Breast epithelium (tissue), 4 donors: ENCODE data around the gene TSNAX. TPM values are rescaled to one million over a fixed set of nuclear protein-coding genes. Genes with fewer than 3 reads are reported as not detected.
A peak's percentile ranks its signal among the peaks of the same experiment; 100 is the strongest.

Experiments
- DNase-seq, 2 donors: peaks; one replicate each; pipeline ENCODE4 v3.0.0-alpha.2; 2019; ENCODE audit warnings: low spot score in 2 of 2
- H3K27ac ChIP-seq, 2 donors: fragments of 200-600 bp; sonication (generic) in 1 of 2; one replicate each; pipeline ENCODE4 v1.5.1; 2016 to 2019; ENCODE audit warnings: mild to moderate bottlenecking in 1 of 2
- H3K27me3 ChIP-seq, 2 donors: fragments of 200-600 bp; sonication (generic) in 1 of 2; one replicate each; pipeline versions ENCODE4 v1.5.1 to v1.6.0; 2017 to 2019; ENCODE audit warnings: control low read depth in 1 of 2, mild to moderate bottlenecking in 1 of 2
- H3K36me3 ChIP-seq: fragments of 200-600 bp; one replicate; pipeline ENCODE4 v1.5.1; 2019
- H3K4me1 ChIP-seq, 2 donors: fragments of 200-600 bp; sonication (generic); one replicate each; pipeline ENCODE4 v1.5.1; 2016 to 2019; ENCODE audit warnings: control low read depth in 1 of 2
- H3K4me3 ChIP-seq, 3 donors: fragments of 200-600 bp; sonication (generic); 1 replicate in 2 of 3; 2 replicates in 1 of 3; pipeline ENCODE4 v1.5.1; 2016 to 2019; ENCODE audit warnings: mild to moderate bottlenecking in 3 of 3, moderate library complexity in 2 of 3
- H3K9me3 ChIP-seq, 2 donors: fragments of 200-600 bp; sonication (generic) in 1 of 2; one replicate each; pipeline ENCODE4 v1.5.1; 2016 to 2019; ENCODE audit warnings: control low read depth in 1 of 2
- POLR2A ChIP-seq: fragments of 450-650 bp; IDR thresholded peaks from one replicate; pipeline ENCODE4 v1.6.1; 2016; ENCODE audit warnings: antibody characterized with exemption, mild to moderate bottlenecking, moderate library complexity
- POLR2AphosphoS5 ChIP-seq, 3 donors: sonication (generic); formaldehyde crosslinking; IDR thresholded peaks; one replicate each; pipeline ENCODE4 v1.6.1; 2017; ENCODE audit warnings: antibody characterized with exemption in 3 of 3
- intact Hi-C: fragments of 100-400 bp; cut with DNase I; formaldehyde crosslinking; loops from one replicate; pipeline ENCODE4 v1.15.1; 2023; ENCODE audit warnings: low total_unique reads
- total RNA-seq, 3 donors: library from RNA; depleted of rRNA; stranded (reverse); fragments of >200 nt; gene quantifications; one replicate each; pipeline ENCODE4 v1.1.0, GENCODE V29; 2016
- TF ChIP-seq, protein P1 (sequence below), 3 donors: fragments of 450-650 bp; IDR thresholded peaks; one replicate each; pipeline ENCODE4 v1.5.1; 2016 to 2017; ENCODE audit warnings: antibody characterized with exemption in 3 of 3, mild to moderate bottlenecking in 3 of 3, moderate library complexity in 3 of 3

Gene TSNAX
- total RNA-seq, 3 donors from 2014 or later: 26.9 to 35.6 (median 28.2) TPM

DNA sequence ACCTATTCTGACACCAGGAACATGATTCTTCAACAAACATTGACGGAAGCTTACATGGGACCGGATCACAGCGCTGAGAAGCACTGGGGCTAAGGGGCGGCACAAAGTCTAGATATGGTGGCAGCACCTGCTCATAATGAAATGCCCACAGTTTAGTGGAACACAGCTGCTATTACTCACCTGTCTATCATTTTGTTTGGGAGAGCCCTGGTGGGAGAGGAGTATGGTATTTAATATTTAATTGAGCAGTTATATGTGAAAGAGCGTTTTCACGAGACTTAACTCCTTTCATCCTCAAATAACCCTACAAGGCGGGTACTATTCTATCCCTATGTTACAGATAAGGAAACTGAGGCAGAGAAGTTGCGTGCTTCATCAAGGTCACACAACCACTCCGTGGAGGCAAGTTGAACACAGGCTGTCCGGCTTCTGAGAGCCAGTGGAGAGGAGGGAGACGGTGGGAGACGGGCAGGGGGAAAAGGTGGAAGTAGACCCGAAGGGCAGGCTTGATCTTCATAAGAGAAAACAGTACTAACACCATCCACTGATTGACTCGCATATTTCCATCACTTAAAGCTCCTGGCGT is 790 bp upstream of the TSNAX start:
- TF ChIP-seq, protein P1, sequence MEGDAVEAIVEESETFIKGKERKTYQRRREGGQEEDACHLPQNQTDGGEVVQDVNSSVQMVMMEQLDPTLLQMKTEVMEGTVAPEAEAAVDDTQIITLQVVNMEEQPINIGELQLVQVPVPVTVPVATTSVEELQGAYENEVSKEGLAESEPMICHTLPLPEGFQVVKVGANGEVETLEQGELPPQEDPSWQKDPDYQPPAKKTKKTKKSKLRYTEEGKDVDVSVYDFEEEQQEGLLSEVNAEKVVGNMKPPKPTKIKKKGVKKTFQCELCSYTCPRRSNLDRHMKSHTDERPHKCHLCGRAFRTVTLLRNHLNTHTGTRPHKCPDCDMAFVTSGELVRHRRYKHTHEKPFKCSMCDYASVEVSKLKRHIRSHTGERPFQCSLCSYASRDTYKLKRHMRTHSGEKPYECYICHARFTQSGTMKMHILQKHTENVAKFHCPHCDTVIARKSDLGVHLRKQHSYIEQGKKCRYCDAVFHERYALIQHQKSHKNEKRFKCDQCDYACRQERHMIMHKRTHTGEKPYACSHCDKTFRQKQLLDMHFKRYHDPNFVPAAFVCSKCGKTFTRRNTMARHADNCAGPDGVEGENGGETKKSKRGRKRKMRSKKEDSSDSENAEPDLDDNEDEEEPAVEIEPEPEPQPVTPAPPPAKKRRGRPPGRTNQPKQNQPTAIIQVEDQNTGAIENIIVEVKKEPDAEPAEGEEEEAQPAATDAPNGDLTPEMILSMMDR (IDR thresholded peaks at IDR 0.05): no peak
- Histone ChIP-seq H3K36me3 (no peaks in the 10 kb centered on the region), H3K27ac (peak overlapping the region; percentile 89 to 94), H3K9me3 (no peaks in the 10 kb centered on the region), H3K27me3 (no peaks in the 10 kb centered on the region), H3K4me1 (no peaks in the 10 kb centered on the region), H3K4me3 (peak overlapping the region; percentile 75 to 81 (median 77))
- intact Hi-C loops: no loop called here
- no peak for DNase-seq

DNA sequence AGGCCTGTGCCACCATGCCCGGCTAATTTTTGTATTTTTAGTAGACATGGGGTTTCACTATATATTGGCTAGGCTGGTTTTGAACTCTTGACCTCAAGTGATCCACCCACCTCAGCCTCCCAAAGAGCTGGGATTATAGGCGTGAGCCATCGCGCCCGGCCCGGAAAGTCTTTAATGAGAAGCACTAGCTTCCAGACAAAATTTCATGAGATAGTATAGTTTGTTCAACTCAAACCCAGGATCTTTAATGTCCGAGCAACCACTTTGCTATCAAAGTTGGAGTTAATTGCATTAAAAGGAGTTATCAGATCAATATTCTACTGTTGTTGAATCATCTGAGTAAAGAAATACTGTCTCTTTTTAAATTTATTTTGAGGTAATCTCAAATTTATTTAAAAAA is 4.8 kb downstream of the TSNAX start:
- intact Hi-C loops: loop anchor here (10.0 kb wide), 1 partner anchor 162 kb away; no protein-coding TSS in a partner anchor
- Histone ChIP-seq H3K36me3 (no peaks in the 10 kb centered on the region), H3K4me3 (no peak overlapping the region), H3K9me3 (no peaks in the 10 kb centered on the region), H3K27ac (no peak overlapping the region), H3K27me3 (no peaks in the 10 kb centered on the region), H3K4me1 (no peaks in the 10 kb centered on the region)
- DNase-seq: no peak
- TF ChIP-seq, protein P1 (IDR thresholded peaks at IDR 0.05): no peak
- TF ChIP-seq POLR2A: no peak
- TF ChIP-seq POLR2AphosphoS5 (IDR thresholded peaks at IDR 0.05): no peak

DNA sequence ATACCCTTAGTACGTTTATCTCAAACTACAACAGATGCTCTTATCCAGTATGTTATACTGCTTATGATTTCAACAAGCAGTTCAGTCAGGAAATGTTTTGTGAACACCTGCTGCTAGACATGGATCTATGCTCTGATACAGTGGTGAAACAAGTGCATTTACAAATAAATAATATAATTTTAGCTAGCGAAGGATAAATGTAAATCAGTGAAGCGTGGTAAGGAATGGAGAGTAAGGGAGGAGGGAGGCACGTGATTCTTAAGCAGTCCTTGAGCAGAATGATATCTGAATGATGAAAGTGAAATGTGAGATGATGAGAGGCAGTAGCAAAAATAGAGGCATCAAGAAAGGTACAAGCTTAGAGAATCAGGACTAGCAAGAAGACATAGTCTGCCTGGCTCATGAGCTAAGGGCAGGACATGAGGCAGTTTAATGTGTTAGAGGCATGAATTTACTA is 6.3 kb downstream of the TSNAX start:
- intact Hi-C loops: loop anchor here (10.0 kb wide), 1 partner anchor 160 kb away; no protein-coding TSS in a partner anchor
- TF ChIP-seq, protein P1 (IDR thresholded peaks at IDR 0.05): no peak
- TF ChIP-seq POLR2A (no peak), POLR2AphosphoS5 (IDR thresholded peaks at IDR 0.05) (no peak)
- Histone ChIP-seq H3K4me1 (no peaks in the 10 kb centered on the region), H3K4me3 (no peak overlapping the region), H3K27ac (no peak overlapping the region), H3K9me3 (no peaks in the 10 kb centered on the region), H3K36me3 (no peaks in the 10 kb centered on the region), H3K27me3 (no peaks in the 10 kb centered on the region)
- no peak for DNase-seq

DNA sequence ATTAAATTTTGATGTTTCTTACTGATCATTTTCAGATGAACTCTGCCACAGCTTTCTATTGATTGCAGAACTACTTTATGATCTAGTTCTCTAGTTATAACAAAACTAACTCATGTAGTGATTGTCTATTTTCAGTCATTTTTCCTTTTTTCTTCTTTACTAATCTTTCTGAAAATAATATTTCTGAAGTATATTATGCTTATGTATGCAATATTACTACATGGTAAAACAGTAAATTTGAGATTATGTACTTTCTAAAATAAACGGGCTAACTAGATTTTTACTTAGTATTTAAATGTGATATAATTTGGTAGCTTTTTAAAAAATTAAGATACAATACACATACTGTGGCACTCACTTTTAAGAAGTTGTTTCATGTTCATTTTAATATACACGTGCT is 7.6 kb downstream of the TSNAX start:
- DNase-seq: no peak
- intact Hi-C loops: loop anchor here (10.0 kb wide), 1 partner anchor 159 kb away; no protein-coding TSS in a partner anchor
- H3K9me3 ChIP-seq: no peaks in the 10 kb centered on the region
- no peaks in the 10 kb centered on the region for H3K27me3 ChIP-seq
- no peak overlapping the region for H3K27ac ChIP-seq
- no peaks in the 10 kb centered on the region for H3K4me1 ChIP-seq
- H3K36me3 ChIP-seq: no peaks in the 10 kb centered on the region
- no peak for TF ChIP-seq POLR2A
- TF ChIP-seq, protein P1 (IDR thresholded peaks at IDR 0.05): no peak
- TF ChIP-seq POLR2AphosphoS5 (IDR thresholded peaks at IDR 0.05): no peak
- no peak overlapping the region for H3K4me3 ChIP-seq

DNA sequence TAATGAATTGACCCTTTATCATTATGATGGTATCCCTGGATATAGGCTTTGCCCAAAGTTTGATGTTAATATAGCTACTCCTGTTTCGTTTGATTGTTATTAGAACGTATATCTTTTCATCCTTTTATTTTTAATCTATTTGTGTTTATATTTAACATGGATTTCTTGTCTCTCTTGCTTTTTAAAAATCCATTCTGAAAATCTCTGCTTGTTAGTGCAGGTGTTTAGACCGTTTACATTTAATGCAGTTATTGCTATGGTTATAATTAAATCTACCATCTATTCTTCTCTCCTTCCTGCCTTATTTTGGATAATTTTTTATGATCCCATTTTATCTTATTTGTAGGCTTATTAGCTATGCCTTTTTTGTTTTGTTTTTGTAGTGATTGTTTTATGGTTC is 12.4 kb downstream of the TSNAX start:
- Histone ChIP-seq H3K9me3 (no peaks in the 10 kb centered on the region), H3K4me3 (no peak overlapping the region), H3K4me1 (no peaks in the 10 kb centered on the region), H3K27ac (no peak overlapping the region), H3K36me3 (no peaks in the 10 kb centered on the region), H3K27me3 (no peaks in the 10 kb centered on the region)
- TF ChIP-seq, protein P1 (IDR thresholded peaks at IDR 0.05): no peak
- DNase-seq: no peak
- intact Hi-C loops: no loop called here
